ENCODE results near the gene LHCGR.
"Not testable (repeated sequence)": the region's sequence is repeated elsewhere in the genome, so short reads cannot be mapped to it uniquely, and the experiment has no call there.

Gene LHCGR

DNA sequence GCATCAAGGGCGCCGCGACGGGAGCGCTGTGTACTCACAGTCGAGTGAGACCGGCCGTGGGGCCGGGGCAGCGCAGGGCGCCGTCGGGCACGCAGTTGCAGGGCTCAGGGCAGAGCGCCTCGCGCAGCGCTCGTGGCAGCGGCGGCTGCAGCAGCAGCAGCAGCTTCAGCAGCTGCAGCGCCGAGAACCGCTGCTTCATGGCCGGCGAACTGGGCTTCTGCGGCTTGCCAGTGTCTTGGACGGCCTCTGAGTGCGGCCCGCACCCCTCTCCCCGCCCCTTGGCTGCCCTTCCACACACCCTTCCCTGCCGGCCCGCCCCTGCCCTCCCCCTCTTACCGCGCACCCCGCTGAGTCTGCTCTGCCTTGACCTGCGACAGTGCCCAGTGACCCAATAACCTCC is at the start of gene LHCGR:
LHCGR (minus strand) TSS at position 252 of the 400 bp plus-strand sequence; CDS start at position 199, 53 bp downstream.
- DNase-seq, result no peak

DNA sequence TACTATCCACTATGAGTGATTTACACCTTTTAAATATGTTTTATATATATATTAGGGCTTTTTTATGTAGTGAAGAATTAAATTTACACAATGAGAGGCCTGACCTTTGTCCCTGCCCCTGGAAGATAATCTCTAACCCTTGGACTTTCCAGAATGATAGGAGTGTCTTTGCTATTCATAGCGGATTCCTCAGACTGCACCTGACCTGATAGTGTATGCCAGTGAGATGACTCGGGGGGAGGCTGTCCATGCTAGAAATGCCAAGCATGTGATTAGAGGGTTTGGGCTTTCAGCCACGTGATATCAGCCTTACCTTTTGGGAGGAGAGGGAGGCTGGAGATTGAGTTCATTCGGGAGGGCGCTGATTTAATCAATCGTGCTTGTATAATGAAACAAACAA is 44.1 kb upstream of the LHCGR start:
- no peak for DNase-seq

DNA sequence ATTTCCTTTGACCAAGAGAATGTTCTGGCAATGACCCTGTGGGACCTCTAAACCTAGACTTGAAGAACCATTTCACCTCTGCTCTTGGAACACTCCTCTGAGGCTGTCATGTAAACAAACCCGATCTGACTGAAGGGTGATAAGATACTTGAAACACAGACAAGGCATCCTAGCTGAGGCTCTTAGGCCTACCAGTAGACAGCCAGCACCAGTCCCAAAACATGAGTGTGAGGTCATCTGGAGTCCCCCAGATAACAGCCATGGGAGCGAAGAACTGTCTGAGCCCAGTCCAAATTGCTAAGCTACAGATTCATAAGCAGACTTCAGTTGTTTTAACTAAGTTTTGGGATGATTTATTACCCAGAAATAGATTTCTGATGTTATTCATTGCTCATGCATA is 39.5 kb upstream of the LHCGR start:
- DNase-seq, result no peak

DNA sequence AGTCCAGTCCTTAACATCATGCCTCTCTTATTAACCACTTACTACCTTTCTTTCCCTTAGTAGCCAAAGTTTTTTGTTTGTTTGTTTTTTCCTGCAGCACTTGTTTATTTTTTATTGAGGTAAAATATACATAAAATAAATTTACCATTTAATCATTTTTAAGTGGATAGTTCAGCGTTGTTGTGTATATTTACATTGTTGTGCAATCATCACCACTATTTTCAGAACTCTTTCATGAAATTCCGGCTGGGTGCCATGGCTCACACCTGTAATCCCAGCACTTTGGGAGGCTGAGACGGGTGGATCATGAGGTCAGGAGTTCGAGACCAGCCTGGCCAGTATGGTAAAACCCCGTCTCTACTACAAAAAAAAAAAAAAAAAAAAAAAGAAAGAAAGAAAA is 38.1 kb upstream of the LHCGR start:
- no peak for DNase-seq

DNA sequence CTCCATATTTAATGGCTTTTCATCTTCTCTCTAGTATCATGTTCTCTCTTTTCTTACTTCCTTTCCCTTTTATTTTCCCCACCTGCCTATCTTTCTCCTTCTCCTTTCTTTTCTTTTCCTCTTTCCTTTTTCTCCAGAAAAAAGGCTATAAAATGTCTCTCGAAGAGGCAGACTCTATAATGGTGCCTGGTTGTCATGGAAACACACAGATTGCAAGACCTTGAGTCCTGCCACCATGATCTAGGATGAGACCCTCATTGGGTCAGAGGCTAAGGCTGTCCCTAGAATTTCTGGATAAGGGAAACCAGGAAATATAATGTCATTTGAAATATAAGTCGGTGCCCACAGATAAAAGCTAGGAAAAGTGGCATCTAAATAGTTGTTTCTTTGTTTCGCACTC is 36.5 kb upstream of the LHCGR start:
- no peak for DNase-seq

DNA sequence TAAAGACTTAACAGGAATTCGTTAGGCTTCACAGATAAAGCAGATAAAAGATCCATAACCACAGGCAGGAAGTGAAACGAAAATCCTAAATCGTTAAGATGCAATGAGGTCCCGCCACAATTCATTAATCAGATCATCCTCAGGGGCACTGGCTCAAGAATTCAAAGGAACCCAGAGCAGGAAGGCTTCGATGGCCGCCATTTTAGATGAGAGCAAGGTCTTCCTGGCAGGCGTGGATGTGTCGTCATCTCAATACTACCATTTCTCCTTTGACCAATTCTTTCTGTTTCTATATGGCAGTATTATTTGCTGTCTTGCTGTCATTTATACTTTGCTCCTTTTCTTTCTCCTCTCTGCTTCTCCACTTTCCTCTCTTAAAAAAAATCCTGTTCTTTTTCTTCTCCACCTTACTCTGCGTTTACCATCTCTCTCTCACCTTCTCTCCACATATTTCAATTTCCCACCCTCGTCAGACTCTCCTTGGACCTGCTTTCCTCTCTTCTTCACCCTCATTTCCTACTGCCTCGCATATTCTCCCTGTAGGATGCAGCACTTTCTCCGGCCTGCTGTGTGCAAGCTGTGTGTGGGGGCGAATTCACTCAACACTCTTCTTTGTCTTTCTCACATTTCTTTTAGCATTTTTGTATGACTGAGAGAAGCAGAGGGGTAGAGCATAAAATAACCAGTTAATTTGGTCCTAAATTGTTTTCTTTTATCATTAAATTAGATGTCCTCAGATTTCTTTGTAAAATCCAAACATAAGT is 35.1 kb upstream of the LHCGR start:
- DNase-seq, result no peak

DNA sequence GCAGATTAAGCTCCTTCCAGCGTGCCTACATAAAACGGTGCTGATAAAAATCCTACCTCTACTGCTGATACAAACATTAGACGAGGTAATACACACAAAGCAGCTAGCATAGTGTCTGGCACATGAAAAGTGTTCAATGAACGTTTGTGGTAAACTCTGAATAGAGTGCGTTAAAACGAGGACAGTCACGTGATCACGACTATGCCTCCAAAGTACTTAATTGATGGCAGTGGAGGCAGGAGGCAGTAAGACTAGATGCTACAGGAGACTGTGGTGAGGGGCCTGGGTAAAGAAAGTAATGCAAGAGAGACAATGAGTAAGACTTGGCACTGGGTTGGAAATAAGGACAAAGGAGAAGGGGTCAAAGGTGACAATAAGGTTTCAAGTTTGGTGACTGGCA is 32.1 kb upstream of the LHCGR start:
- no peak for DNase-seq

DNA sequence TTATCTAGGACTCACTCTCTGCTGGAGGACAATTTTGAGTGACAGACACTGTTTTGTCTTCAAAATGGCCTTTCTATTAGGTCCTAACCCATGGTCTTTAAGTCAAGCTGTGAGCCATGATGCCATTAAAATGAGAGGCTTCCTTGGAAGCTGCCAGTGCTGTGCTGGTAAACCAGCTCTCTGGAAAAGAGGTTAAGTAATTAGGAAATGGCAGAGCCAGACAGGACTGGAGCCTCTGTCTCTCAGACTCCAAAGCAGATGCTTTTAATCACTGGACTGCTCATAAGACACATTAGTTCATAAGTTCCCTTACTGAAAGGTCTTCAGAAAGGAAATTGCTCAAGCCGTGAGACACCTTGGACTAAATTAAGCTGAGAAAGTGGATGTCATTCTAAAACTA is 25.8 kb upstream of the LHCGR start:
- no peak for DNase-seq

DNA sequence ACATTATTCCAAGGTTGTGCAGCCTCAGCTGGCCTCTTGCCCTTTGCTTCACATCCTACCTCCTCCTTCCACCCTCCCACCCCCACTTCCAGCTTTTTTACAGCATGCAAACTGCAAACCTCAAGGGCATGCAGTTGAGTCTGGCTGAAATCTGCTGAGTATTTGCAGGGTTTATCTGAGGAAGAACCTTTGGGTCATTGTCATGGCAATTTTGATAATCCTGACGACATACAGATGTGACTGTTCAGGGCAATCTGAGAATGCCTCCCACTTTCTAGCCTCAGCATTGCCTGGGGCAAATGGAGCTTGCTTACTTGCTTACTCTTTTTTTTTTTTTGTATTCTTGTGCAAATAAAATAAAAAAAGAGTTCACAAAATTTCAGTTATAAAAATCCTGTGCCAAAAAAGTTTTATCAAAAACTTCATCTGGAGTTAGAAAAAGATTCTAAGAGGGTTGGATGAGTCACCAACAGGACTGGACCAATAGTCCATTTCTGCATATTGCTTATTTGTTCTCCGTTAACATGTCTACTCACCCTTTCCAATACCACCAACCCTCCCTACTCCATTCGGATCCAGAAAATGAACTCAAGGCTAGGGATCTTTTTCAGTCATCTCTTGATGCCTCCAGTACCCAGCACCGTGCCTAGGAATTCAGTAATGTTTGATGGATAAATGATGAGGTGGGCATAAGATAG is 23.6 kb upstream of the LHCGR start:
- DNase-seq, result no peak

DNA sequence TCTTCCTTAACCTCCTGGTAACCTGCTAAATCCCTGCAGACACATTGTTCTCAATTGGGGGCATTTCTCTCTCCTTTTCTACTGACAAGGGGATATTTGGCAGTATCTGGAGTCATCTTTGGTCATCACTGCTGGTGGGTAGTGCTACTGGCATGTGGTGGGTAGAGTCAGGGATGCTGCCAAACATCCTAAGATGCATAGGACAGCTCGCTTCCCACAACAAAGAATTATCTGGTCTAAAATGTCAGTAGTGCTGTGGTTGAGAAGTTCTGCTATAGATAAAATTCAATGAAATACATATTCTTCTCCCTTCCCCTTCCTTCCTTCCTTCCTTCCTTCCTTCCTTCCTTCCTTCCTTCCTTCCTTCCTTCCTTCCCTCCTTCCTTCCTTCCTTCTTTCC is 18.7 kb upstream of the LHCGR start:
- no peak for DNase-seq

DNA sequence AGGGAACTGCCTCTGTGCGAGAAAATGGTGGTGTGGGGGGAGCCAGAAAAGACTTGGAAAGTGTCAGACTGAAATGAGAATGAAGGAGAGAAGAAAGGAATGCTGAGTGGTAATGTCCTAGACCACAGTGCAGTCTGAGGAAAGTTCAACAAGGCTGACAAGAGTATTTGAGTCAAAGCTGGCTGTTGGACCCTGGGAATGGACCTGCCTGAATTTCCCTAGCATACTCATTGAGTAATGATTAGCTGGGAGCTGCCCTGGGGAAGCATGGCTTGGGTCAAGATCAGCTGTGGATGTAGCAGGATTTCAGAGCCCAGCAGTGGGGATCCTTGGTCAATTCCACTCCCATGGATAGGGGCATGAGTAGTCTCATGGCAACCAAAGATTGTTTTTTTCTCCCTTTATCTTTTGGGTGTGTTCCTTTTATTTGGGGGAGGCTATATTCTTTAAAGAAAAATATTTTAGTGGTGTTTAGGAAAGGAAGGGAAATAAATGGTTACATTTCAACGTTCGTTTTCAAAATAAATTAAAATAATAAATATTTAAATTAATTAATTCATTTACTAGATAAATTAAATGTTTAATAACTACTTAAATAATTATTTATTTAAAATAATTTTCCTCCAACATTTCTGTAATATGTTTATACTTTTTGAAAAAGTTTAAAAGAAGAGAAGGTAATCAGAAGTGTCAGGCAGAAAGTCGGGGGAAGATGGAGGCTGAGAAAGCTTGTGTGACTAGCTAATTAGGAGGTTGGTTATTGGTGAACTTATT is 15.9 kb upstream of the LHCGR start:
- no peak for DNase-seq

DNA sequence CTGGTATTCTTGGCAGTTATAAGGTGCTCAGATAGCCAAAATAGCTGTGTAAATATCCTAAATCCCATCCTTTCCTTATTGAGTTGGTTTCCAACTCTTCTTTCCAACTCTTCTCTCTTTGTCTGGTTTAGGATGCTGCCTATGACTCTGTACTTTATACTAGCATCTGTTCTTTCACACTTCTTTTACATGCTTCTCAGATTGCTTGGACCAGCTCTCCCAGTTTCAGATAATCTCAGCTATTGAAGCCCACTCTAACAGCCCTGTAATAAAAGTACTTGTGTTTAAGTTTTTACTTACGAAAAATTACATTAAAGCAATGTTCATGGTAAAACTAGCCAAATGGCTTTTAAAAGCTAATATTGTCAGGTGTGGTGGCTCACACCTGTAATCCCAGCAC is 14.7 kb upstream of the LHCGR start:
- DNase-seq, result no peak

DNA sequence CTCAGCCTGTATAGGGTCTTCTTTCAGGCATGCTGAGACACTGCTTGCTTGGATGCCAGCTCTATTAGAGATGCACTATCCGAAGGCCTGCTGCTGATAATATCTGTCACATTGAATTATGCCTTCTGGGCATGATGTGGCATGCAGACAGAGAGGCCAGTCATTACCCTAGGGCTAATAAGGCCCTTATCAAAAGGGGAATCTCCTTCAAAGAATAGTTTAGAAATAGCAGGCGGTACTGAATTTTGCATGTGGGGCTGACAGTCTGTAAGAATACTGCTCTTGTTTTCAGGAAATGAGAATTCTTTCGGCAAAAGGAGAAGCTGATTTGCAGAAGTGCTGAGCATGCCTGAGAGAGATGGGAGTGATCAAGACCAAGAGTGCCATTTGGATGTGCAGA is 13.1 kb upstream of the LHCGR start:
- DNase-seq, result no peak

DNA sequence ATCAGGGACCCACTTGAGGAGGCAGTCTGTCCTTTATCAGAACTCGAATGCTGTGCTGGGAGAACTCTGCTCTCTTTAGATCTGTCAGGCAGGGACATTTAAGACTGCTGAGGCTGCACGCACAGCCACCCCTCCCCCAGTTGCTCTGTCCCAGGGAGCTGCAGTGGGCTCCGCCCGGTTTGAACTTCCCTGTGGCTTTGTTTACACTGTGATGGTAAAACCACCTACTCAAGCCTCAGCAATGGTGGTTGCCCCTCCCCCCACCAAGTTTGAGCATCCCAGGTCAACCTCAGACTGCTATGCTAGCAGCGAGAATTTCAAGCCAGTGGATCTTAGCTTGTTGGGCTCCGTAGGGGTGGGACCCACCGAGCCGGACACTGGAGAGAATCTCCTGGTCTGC is 11.8 kb upstream of the LHCGR start:
- no peak for DNase-seq

DNA sequence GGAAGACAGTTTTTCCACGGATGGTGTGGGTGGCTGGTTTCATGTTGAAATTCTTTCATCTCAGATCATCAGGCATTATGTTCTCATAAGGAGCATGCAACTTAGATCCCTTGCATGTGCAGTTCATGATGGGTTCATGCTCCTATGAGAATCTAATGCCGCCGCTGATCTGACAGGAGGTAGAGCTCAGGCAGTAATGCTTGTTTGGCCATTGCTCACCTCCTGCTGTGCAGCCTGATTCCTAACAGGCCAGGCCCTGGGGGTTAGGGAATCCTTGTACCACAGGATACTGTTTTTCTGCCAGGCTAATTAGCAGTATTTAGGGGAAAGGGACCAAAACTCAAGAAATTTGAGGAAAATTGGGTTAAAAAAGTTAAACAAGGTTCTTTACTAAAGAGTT is 5.3 kb upstream of the LHCGR start:
- DNase-seq, result no peak

DNA sequence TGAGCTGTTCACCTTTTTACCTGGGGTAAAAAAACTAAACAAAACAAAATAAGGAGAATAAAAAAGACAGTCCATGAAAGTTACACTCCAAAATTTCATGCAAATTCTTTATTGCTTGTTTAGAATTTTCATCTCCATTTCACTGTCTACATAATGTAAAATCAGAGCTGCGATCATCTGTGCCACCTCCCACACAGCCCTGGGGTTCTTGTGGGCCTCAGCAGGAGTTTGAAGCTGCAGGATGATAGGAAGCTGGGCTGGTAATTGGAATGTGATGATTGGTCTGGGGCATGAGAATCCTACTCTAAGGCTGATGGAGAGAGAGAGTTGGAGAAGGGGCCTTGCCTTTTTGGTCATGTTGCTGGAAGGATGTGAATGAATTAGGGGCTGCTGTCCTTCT is 4.2 kb upstream of the LHCGR start:
- DNase-seq, result no peak

DNA sequence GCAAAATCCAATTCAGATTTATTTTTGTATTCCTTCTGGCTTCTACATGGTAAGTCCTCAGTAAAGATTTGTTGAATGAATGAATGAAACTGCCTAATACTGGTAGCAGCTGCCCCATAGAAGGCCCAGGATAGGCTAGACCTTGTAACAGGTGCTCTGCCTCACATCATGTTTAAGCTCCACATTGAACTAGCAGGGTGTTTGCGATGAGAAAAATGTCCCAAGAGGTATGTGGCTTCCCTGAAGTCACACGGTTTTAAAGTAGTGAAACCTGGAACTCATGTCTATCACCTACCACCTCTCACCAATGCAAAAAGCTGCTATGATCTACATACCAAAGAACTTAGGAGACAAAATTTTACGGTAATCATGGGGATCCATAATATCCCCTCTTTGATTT is 765 bp upstream of the LHCGR start:
- DNase-seq, result no peak

DNA sequence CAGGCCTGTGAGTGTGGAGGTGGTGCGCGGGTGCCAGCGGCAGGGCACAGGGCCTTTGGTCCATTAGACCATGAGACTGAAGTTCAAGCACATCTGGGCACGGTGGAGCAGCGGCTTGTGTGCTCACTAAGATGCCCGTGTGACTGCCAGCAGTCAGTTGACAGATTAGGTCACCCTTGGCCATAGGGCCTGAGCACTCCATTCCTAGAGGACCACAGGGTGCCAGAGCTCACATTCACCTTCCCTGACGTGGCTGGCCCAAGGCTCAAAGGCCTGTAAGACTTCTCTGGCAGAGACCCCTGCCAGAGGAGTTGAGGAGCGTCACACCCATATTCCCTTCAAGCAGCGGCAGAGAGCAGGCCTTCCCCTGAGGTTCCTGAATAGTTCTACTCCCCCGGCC is 650 bp downstream of the LHCGR start:
- DNase-seq, result no peak

DNA sequence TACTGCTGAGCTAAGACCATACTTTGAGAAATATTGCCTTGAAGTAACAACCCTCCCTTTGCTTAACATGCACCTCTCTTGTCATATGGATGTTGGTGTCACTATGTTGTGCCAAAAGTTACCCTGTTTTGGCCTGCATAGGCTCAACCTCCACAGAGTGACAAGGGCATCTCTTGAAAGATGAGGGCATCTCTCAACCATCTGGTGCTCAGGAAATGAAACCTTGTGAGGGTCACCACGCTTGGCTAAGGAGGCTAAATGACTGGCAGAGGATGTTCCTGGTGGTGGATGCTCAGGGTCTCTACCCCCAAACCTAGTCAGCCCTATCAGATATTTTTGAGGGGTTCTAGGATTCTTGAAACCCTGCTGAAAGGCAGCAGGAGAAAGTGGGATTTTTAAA is 2.3 kb downstream of the LHCGR start:
- no peak for DNase-seq

DNA sequence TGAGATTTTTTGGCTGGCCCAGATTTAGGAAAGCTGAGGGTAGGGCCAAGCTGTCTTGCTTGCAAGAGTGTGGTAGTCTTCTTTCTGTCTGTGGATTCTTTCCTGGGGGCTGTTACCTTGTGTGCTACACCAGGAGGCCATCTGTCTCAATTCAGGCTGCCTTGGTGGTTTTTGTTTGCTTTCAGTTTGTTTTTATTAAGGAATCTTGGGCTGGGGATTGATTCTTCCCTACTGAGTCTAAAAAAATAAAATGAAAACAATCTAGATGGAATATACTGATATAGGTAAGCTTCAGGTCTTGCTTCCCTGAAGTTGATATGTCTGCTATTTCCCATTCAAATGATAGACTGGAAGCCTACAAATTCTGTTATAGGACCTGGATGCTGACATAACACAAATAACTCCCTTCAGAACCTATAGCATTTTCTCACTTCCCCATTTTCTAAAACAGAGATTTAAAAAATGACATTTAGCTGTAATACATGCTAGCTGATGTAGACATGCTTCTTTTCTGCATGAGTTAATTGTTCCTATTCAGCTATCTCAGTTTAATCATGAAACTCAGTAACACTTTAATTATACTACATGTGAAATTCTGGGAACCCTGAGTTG is 5.3 kb downstream of the LHCGR start:
- no peak for DNase-seq

DNA sequence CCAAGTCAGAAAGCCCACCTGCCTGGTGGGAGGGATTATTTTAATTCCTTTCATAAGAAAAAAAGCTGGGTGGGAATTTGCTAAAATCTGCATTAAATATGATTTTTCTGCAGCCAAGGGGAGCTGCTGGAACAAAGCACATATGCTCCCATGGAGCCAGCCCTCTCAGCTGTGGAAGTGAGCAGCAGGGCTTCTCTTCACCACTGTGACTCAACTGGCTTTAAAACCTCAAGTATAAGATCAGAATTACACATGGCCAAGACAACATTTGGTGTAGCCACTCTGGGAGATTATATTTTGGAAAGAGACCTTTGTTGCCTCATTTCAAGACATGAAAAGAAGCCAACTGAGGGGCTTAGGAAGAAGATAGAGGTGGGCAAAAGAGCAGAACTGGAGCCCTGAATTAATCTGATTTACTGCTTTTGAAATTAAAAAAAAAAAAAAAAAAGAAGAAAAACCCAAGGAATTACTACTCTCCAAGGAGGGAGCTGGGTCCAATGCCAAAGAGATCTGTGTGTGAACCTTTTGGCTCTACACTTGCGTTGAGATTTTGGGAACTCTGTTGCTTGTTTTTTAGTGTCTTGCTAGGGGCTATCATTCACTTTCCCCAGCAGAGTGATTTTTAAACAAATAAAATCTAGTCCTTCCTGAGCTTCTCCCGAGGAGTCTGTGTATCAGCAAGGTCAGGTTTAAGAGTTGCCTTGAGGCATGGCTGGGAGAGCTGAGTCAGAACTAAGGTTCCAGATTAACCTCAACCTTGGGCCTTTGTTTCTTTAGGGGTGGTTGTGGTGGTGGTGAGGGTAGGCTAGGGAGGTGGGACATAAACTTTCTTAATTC is 6.0 kb downstream of the LHCGR start:
- DNase-seq, result no peak

DNA sequence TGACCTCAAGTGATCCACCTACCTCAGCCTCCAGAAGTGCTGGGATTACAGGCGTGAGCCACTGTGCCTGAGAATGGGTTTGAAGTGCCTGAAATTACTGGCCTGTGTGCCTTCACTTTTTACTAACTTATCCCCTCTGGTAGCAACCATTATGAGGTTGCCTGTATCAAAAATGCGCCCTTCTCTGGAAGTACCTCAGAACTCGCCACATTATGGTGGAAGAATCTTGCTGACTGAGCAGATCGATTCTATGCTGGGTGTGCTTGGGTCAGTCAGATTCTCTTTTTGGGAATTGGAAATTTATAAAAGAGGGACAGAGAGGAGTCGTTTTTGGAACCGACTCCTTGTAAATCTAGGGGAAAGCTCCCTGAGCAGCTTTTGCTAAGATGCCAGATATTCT is 8.2 kb downstream of the LHCGR start:
- no peak for DNase-seq

DNA sequence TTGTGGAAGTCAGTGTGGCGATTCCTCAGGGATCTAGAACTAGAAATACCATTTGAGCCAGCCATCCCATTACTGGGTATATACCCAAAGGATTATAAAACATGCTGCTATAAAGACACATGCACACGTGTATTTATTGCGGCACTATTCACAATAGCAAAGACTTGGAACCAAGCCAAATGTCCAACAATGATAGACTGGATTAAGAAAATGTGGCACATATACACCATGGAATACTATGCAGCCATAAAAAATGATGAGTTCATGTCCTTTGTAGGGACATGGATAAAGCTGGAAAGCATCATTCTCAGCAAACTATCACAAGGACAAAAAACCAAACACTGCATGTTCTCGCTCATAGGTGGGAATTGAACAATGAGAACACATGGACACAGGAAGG is 16.3 kb downstream of the LHCGR start:
- not testable (repeated sequence) for DNase-seq

Measured in CD4-positive, alpha-beta T cell treated with Interleukin-12 subunit alpha and Interleukin-12 subunit beta, for 1 hour (primary cell).